Glutamatergic neuron (in vitro differentiated cells): ENCODE results near the gene BLID. TPM values are rescaled to one million over a fixed set of nuclear protein-coding genes. Genes with fewer than 3 reads are reported as not detected.

Source experiments
- DNase-seq: peaks from one replicate; pipeline ENCODE4 v3.0.0; 2022
- H3K27ac Mint-ChIP-seq: one replicate; pipeline ENCODE4 v1.8.0; 2020; ENCODE audit warnings: mild to moderate bottlenecking, mixed read lengths, inconsistent platforms; ENCODE audit not compliant: unreplicated experiment
- H3K27me3 Mint-ChIP-seq: one replicate; pipeline ENCODE4 v1.8.0; 2020; ENCODE audit warnings: mild to moderate bottlenecking, moderate library complexity, mixed read lengths, inconsistent platforms; ENCODE audit not compliant: unreplicated experiment
- H3K36me3 Mint-ChIP-seq: one replicate; pipeline ENCODE4 v1.8.0; 2020; ENCODE audit warnings: mild to moderate bottlenecking, mixed read lengths, inconsistent platforms; ENCODE audit not compliant: unreplicated experiment
- H3K4me1 Mint-ChIP-seq: one replicate; pipeline ENCODE4 v1.8.0; 2020; ENCODE audit warnings: mild to moderate bottlenecking, low read depth, mixed read lengths, inconsistent platforms; ENCODE audit not compliant: unreplicated experiment
- H3K4me3 Mint-ChIP-seq: one replicate; pipeline ENCODE4 v1.8.0; 2020; ENCODE audit warnings: mild to moderate bottlenecking, mixed read lengths, inconsistent platforms; ENCODE audit not compliant: unreplicated experiment
- H3K9me3 Mint-ChIP-seq: one replicate; pipeline ENCODE4 v1.8.0; 2020; ENCODE audit warnings: mild to moderate bottlenecking, moderate library complexity, mixed read lengths, inconsistent platforms; ENCODE audit not compliant: unreplicated experiment
- microRNA-seq: library from miRNA; unstranded; fragments of <30 nt; microRNA quantifications from one replicate; pipeline ENCODE4, GENCODE V29; 2020; ENCODE audit not compliant: unreplicated experiment
- total RNA-seq: library from RNA; stranded (reverse); fragmentation: NEBNext Ultra II Directional; extraction: Animal tissue kit (Norgen Biotek cat#: 25700); gene quantifications from one replicate; pipeline ENCODE4 v1.2.1, GENCODE V29; 2021; ENCODE audit not compliant: unreplicated experiment
- TF ChIP-seq, protein P1 (sequence below): fragments of 200-600 bp; sonication (generic); IDR thresholded peaks from one replicate; pipeline ENCODE4 v1.5.0; 2021; ENCODE audit not compliant: partially characterized antibody, unreplicated experiment

The BLID gene
- total RNA-seq, 1 donor from 2014 or later: not detected

GRCh38 chr11:122068141-122068540 lies 47.9 kb downstream of the BLID start:
- Mint-ChIP-seq H3K9me3 (peaks cover 2% of the 10 kb centered on the region), H3K4me1 (peaks cover 2% of the 10 kb centered on the region), H3K4me3 (no peak overlapping the region), H3K36me3 (no peaks in the 10 kb centered on the region), H3K27me3 (peaks cover 1% of the 10 kb centered on the region), H3K27ac (no peak overlapping the region)
- no peak for DNase-seq
- TF ChIP-seq, protein P1, sequence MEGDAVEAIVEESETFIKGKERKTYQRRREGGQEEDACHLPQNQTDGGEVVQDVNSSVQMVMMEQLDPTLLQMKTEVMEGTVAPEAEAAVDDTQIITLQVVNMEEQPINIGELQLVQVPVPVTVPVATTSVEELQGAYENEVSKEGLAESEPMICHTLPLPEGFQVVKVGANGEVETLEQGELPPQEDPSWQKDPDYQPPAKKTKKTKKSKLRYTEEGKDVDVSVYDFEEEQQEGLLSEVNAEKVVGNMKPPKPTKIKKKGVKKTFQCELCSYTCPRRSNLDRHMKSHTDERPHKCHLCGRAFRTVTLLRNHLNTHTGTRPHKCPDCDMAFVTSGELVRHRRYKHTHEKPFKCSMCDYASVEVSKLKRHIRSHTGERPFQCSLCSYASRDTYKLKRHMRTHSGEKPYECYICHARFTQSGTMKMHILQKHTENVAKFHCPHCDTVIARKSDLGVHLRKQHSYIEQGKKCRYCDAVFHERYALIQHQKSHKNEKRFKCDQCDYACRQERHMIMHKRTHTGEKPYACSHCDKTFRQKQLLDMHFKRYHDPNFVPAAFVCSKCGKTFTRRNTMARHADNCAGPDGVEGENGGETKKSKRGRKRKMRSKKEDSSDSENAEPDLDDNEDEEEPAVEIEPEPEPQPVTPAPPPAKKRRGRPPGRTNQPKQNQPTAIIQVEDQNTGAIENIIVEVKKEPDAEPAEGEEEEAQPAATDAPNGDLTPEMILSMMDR: no peak

Small RNA genes within 50 kb of the gene (microRNA-seq; reads per million reads assigned to microRNA genes)
- gene MIR100 (923 reads per million, percentile 89 among the genes with 10 or more reads in this experiment), gene MIR125B1 (16.1 reads per million, percentile 56 among the genes with 10 or more reads in this experiment), gene MIRLET7A2 (2.3 reads per million, percentile 16 among the genes with 10 or more reads in this experiment)
